GM19467 (cell line): ENCODE measurements around the gene NOTUM.
"Not testable (repeated sequence)": the region's sequence is repeated elsewhere in the genome, so short reads cannot be mapped to it uniquely, and the experiment has no call there.

Experiments
- ATAC-seq: cut with Tn5 transposase; IDR thresholded peaks from one replicate; pipeline ENCODE4 v1.9.1; 2021; ENCODE audit warnings: mild to moderate bottlenecking, moderate library complexity; ENCODE audit not compliant: unreplicated experiment

The NOTUM gene

GRCh38 chr17:81996757-81997441 lies 35.9 kb upstream of the NOTUM start:
- ATAC-seq = no peak

GRCh38 chr17:81996232-81996756 lies 35.3 kb upstream of the NOTUM start:
- ATAC-seq = no peak

GRCh38 chr17:81995463-81996231 lies 34.7 kb upstream of the NOTUM start:
- ATAC-seq = no peak

GRCh38 chr17:81994593-81995462 lies 33.8 kb upstream of the NOTUM start:
- ATAC-seq = no peak

GRCh38 chr17:81993729-81994592 lies 33.0 kb upstream of the NOTUM start:
- no peak for ATAC-seq

- no peak for ATAC-seq
Observed at GRCh38 chr17:81992306-81993102, 31.5 kb upstream of the NOTUM start.

GRCh38 chr17:81991684-81992305 lies 30.8 kb upstream of the NOTUM start:
- ATAC-seq = no peak

- ATAC-seq = no peak
Observed at GRCh38 chr17:81990836-81991683, 30.1 kb upstream of the NOTUM start.

- ATAC-seq = no peak
Observed at GRCh38 chr17:81987161-81987770, 26.3 kb upstream of the NOTUM start.

GRCh38 chr17:81986606-81987005 lies 25.6 kb upstream of the NOTUM start:
- no peak for ATAC-seq

GRCh38 chr17:81984773-81985410 lies 23.9 kb upstream of the NOTUM start:
- ATAC-seq = no peak

- ATAC-seq = no peak
Observed at GRCh38 chr17:81983639-81984373, 22.8 kb upstream of the NOTUM start.

GRCh38 chr17:81983011-81983638 lies 22.1 kb upstream of the NOTUM start:
- no peak for ATAC-seq

- not testable (repeated sequence) for ATAC-seq
Observed at GRCh38 chr17:81981511-81981910, 20.5 kb upstream of the NOTUM start.

GRCh38 chr17:81980707-81981343 lies 19.8 kb upstream of the NOTUM start:
- ATAC-seq = no peak

GRCh38 chr17:81980122-81980521 lies 19.1 kb upstream of the NOTUM start:
- ATAC-seq = no peak
